GM21786 (cell line): ENCODE data around the gene UBASH3A.
"Not testable (repeated sequence)": the region's sequence is repeated elsewhere in the genome, so short reads cannot be mapped to it uniquely, and the experiment has no call there.

Experiments
- ATAC-seq: cut with Tn5 transposase; IDR thresholded peaks from one replicate; pipeline ENCODE4 v1.9.1; 2021; ENCODE audit not compliant: unreplicated experiment

UBASH3A gene

DNA sequence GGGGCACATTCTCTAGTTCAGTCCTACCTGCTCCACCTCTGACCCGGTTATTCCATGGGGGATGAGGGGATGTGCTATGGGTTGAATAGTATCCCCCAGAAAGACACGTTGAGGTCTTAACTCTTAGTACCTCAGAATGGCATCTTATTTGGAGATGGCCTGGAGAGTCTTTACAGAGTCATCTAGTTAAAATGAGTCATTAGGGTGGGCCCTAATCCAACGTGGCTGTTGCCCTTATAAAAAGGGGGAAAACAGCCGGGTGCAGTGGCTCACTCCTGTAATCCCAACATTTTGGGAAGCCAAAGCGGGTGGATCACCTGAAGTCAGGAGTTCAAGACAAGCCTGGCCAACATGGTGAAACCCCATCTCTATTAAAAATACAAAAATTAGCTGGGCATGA lies 13.5 kb upstream of the UBASH3A start:
- no peak for ATAC-seq

DNA sequence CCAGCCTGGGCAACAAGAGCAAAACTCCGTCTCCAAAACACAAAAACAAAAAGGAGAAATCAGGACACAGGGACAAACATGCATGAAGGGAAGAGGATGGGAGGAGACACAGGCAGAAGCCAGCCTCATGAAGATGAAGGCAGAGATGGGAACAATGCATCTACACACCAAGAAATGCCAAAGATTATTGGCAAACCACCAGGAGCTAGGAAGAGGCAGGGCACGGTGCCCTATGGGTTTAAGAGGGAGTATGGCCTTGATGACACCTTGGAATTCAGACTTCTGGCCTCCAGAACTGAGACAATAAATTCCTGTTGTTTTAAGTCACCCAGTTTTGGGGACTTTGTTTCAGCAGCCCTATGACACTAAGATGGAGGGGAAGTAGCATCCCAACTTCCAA lies 13.0 kb upstream of the UBASH3A start:
- no peak for ATAC-seq

DNA sequence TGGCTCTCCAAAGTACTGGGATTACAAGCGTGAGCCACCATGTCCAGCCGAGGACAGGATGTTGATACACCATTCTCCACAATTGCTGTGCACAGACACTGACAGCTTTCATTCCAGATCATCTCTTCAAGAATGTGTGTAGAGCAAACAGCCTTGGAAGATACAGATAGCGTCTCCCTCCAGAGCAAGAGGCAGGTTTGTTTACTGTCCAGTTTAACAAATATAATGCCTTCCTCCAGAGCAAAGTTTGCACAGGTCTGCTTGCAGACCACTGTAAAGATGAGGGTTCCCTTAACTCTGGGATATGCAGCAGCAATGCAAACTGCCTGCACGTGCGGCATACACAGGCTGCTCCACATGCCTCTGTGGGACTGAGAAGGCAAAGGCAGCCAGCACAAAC lies 12.4 kb upstream of the UBASH3A start:
- ATAC-seq, result no peak

DNA sequence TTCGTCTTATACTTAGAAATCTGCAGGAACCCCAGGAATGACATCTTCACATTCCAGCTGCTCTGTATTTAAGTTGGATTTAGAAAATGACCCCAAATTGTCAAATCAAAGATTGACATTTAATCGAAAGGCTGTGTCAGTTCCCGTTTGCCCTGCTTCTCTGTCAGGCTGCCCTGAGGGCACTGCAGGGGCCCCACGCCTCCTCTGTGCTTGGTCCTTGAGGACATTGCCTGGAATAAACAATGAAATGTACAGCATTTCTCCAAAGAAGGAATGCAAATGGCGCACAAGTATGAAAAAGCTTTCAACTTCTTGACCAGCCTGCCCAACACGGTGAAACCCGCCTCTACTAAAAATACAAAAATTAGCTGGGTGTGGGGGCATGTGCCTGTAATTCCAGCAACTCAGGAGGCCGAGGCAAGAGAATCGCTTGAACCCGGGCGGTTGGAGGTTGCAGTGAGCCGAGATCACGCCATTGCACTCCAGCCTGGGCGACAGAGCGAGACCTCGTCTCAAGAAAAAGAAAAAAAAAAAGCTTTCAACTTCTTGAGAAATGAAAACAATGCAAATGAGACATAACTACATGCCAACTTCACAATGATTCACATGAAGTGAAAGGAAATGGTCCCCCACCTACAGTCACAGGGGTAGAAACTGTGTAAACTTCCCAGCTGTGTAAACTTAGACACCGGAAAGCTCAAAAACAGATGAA lies 10.8 kb upstream of the UBASH3A start:
- ATAC-seq, result peak; percentile 81

DNA sequence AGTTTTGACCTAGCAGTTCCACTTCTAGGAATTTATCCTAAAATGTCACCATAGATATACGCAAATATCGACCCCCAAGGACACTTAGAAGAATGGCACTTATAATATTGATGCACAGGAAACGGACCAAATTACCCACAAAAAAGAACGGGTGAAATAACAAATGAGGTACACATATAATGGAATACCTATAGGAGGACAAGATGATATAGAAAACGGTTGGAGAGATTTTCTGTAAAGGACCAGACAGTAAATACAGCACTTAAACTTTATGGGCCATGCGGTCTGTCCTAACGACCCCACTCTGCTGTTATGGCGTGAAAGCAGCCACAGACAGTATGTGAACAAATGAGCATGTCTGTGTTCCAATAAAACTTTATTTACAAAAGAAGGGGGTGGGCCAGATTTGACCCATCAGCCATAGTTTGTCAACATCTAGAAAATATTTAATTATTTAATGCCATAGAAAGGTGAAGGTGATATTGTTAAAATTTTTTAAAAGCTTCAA lies 10.2 kb upstream of the UBASH3A start:
- ATAC-seq, result no peak

DNA sequence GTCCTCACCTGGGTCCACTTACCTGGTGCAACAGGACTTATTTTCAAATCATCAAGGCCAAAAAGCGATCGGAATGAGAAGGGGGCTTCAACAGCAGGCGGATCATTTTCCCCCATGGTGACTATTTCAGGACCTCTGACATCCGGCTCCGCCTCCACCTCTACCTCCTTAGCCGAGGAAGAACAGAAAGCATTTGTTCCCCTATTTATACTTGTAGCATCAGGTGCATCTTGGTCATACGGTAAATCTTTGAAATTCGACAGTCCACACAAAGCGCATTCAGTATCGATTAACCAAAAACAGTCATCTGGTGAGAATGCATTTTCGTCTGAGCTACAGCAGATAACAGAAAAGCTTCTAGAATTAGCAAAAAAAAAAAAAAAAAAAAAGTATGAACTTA lies 8.4 kb upstream of the UBASH3A start:
- no peak for ATAC-seq

DNA sequence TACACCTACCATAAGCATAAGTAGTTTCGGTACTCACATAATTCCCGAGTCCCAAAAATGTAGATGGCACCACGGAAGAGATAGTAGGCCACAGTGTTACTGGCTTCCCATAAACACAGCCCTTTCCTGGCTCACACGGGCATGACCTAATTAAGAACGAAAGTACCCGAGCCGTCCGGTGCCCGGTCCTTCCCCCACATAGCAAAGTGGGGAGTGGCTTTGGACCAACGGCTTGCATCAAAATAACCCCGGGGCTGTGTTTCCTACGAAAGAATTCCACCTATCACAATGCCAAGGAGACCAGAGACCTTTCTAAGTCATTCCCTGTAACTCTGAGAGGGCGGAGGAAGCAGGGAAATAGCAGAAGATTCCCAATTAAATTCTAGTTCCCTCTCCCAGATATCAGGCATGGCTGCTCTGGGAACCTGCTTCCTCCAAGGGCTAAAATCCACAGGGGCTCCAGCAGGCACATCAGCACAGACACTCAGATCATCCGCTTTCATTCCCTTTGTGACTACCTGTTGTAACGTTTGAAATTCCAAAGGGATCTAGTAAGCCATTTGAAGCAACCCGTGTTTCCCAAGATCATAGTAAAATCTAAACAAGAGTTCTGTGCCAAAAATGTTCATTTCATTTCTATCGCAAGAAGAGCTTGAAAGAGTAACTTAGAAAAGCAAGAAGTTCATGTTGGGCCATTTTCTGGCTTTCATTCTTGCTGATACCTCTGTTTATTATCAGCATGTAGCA lies 7.6 kb upstream of the UBASH3A start, which contains the start of gene TMPRSS3:
Gene TMPRSS3 (minus strand): TSS at position 148 of the 747 bp plus-strand sequence. CDS start 635 bp downstream, outside the sequence.
- no peak for ATAC-seq

DNA sequence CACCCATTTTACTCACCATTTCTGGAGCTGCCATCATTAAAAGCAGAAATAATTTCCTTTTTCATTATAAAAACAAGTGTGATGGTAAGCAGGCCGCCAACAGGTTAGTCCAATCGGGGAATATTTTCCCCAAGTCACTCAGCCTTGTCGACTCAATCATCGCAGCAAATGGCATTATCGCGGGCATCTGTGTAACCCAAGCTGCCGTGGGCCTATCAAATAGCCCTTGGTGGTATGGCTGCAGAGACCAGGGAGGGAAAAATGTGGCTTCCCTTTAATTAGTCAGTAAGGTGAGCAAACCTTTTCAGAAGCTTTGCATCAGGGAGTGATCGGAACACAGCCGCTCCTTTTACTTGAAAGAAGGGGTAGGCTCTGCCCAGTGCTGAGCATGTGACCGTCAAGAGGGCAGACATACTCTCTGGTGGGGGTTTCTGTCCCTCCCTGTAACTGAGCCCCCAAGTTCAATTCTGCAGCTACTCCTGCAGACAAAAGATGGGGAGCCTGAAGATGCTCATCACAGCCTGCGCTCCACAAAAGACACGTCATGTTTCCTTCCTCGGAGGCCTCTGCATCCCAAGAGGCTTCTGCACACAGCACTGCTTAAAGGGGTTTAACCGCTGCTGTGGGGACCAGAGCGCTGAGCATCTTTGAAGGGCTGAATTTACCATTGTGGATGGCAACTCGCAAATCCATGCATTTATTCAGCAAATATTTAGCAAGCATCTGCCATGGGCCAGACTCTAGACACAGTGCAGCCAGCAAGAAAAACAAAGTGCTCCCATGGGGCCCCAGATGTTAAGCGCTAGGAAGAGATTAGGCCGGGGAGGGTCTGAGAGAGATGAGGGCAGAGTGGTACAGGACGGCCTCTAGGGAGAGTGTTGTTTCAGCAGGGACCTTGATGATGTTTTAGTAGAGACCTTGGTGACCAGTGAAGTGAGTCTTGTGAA lies 6.6 kb upstream of the UBASH3A start:
- no peak for ATAC-seq

DNA sequence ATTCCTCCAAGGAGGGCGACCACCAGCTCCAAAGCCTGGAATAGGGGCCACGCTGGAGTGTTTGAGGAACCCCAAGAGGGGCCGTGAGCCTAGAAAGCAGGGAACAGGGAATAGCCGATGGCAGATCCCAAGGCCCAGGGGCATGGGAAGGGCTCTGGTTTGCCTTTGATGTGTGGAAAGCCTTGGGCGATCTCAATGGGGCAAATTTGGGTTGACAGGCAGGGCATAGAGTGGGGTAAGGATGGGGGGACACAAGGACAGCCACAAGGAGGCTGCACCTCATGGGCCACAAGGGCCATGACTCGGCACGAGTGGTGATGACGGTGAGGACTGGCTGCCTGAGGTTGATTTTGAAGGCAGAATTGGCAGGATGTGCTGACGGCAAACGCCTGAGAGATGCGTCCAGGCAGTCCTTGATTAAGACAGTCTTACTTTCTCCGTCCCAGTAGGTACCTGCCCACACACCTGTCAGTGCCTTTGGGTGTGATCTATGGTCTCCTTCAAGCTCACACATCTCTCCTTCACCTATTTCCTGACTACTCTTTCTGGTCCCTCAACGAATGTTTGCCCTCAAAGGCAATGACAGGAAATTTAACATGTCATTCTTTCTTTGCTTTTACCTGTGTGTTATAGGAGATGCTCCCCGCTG lies 5.8 kb upstream of the UBASH3A start:
- no peak for ATAC-seq

DNA sequence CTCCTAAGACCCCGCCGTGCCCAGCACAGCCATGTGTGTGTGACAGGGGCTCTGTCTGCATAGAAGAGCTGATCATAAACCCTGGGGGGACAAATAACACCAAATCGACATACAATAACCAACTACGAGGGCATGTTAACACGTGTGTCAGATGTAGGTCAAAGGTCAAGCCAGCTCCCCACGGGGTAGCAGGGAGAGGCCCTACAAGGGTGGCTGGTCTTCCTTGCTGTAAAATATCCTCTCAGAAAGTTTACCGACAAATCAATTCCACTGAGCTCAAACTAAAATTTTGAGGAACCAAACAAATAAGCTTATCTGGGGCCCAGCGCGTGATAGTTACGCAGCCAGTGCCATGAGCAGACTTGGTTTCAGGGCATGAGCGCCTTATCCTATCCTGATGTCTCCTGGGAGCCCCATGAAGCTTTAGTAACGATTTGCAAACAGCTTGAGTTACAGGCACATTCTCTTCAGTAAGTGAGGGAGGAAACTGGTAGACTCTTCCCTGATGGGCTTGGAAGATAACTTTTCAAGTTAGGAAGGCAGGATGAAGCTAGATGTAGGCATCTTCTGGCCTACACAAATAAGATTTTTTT lies 5.2 kb upstream of the UBASH3A start:
- no peak for ATAC-seq

DNA sequence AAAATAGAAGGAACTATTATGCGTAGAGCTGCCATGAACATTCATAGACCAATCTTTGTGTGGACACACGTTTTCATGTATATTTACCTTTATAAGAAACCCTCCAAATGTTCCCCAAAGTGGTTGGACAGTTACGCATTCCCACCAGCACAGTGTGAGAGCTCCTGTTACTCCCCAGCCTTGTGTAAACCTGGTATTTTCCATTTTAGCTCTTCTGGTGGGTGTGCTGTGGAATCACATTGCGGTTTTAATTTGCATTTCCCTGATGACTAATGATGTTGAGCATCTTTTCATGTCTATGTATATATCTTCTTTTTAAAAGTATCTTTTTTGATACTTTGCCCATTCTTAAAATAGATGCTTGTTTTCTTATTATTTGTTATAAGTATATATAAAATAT lies 3.2 kb upstream of the UBASH3A start:
- no peak for ATAC-seq

DNA sequence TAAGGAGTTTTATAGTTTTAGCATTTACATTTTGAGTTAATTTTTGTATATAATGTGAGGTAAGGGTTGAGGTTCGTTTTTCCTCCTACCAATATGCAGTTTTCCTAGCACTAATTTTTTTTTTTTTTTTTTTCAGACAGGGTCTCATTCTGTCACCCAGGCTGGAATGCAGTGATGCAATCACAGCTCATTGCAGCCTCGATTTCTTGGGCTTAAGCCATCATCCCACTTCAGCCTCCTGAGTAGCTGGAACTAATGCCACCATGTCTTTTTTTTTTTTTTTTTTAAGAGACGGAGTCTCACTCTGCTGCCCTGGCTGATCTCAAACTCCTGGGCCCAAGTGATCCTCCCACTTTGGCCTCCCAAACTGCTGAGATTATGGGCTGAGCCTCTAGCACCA lies 2.5 kb upstream of the UBASH3A start:
- no peak for ATAC-seq

DNA sequence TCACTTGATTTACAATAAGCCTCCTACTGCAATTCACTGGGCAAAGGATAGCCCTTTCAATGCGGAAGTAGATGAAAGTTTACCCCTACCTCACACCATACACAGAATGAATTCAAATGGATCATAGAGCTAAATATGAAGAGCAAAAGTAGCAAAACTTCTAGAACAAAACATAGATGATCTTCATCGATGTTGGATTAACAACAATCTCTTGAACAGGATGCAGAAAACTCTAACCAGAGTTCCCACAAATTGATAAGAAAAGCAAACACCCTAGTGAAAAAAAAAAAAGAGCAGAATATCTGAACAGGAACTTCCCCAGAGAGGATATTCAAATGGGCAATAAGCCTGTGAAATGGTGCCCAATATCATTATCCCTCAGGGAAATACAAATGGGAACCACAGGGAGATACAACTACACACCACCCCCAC lies 1.9 kb upstream of the UBASH3A start:
- no peak for ATAC-seq

DNA sequence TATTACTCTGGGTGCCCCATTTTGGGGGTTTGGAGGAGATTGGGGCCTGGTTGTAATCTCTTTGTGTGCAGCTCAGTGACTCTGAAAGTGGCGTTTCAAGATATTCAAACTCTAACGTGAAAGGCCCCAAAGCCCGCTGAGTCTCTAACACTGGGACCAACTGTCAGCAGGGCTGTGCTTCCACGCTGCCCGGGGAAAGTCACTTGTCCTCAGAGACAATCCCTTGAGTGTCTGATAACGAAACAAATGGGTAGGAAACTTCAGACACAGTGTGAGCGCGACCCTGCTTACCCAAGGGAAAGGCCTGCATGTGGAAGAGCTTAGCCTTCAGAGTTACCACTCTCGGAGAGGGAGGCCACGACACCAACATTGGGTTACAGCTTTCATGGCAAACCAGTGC lies 837 bp downstream of the UBASH3A start:
- no peak for ATAC-seq

DNA sequence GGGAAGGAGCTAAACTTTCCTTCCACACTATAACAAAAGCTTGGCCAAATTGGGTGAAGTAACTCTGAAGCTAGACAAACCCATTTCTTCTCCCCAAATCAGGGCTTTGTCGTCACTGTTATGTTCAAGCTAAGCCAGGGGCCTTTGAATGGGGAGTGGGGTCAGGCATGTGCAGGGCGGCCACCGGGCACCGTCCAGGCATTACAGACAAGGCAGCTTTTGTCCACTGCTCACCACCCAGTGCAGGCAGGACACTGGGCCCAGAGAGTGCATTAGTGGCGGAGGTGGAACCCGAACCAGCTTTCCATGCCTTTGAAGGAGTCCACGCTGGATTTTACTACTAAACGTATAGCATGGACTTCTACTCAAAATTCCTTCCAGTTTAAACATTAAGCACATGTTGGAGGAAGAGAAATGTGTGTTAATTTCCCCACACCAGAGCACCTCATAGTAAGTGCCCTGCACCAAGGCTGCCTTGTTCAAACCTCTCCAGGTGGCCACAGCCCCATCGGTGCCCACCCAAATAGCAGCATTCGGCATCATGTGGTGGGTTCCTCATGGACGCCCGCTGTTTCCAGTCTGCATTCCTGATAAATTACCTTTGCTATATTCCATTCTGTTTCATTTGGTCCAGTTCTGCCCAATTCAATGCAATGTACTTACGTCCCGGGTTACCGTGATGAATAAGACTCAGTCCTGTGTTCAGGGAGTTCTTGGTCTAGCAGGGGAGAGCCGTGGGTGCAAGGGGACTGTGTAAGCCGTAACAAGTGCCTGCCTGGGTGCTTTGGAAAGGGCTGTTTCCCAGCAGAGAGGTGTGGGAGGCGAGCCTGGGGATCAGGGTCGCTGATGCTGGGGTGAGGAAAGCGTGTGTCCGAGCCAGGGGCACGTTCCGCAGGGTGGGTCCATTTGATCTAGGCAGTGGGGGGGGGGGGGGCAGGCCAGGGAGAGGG lies 1.6 kb downstream of the UBASH3A start:
- no peak for ATAC-seq

DNA sequence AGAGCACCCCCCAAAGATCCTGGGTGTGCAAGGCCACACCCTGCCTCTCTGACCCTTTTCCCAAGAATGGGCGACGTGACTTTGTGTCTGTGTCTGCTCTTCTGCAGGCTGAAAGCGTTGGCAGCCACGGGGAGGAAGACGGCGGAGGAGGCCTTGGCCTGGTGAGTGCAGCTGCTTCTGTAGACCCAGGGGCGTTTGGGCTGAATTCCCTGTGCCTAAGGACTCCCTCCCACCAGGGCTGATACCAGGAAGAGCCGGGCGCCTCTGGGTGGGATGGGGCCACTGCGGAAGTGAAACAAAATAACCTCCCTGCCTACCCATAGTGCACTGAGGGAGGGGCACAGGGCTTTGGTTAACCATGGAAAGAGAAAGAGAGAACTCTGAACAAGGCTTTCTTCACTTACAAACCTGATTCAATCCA lies 2.5 kb downstream of the UBASH3A start:
- no peak for ATAC-seq

DNA sequence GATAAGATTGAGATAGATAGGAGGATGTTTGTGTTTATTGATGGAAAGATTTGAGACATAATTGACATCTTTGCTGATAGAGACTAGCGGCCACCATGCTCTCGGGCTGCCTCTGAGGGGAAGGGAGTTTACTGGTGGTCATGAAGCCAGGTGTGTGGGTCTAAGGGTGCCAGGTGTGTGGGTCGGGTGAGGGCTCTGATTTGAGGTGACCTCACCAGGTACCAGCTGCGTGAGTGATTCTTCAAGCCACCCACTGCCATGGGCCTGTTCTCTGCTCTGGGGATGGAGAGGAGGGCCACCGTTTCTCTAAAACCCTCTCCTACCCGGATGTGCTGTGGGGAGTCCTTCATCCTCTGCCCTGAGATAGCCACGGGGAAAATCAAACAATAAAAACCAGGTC lies 3.2 kb downstream of the UBASH3A start:
- no peak for ATAC-seq

DNA sequence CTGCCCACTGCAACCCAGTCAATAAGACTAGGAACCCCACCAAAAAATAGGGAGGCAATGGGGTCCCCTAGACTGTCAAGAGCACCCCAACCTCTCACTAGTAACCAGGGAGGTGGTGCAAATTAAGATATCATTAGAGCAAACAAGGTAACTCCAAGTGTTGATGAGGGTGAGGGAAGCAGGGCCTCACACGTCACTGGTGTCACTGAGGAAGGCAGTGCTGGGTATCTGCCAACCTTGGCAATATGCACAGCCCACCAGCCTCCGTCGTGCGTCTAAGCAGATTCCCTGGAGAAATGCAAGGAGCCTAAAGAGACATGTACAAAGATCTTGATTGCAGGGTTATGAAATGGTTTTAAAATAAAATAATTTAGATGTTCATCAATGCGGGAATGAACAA lies 3.8 kb downstream of the UBASH3A start:
- ATAC-seq, result no peak

DNA sequence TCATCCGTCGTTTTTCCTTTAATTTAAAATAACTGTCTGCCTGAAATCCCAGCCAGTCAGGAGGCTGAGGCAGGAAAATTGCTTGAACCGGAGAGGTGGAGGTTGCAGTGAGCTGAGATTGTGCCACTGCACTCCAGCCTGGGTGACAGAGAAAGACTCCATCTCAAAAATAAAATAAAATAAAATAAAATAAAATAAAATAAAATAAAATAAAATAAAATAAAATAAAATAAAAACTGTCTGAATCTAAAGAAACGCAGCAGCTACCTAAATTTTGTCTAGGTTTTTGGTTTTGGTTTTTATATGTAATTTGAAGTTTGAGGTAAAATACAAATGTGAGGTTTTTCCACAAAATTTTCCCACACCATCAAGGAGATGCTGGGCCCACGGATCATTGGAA lies 5.0 kb downstream of the UBASH3A start:
- ATAC-seq, result not testable (repeated sequence)
